Psoas muscle (tissue), 8 donors: ENCODE data around the gene PPP4C. TPM values are rescaled to one million over a fixed set of nuclear protein-coding genes. Genes with fewer than 3 reads are reported as not detected.

Experiments used
- ATAC-seq, 4 donors: fragments of 200-7000 bp; cut with Tn5 transposase; one replicate each; pipeline ENCODE4 v1.9.1; 2020; ENCODE audit warnings: moderate library complexity in 3 of 4, mild to moderate bottlenecking in 2 of 4
- DNase-seq, 2 donors: peaks; one replicate each; pipeline ENCODE4 v3.0.0-alpha.2; 2020
- H3K27ac ChIP-seq: fragments of 200-600 bp; one replicate; pipeline ENCODE4 v1.8.0; 2022
- H3K27me3 ChIP-seq, 3 donors: fragments of 200-600 bp in 1 of 3; one replicate each; pipeline versions ENCODE4 v1.6.1 to v1.8.0; 2013 to 2022; ENCODE audit warnings: low read length in 2 of 3, mild to moderate bottlenecking in 2 of 3, moderate library complexity in 1 of 3; ENCODE audit not compliant: insufficient read depth in 3 of 3
- H3K36me3 ChIP-seq, 2 donors: fragments of 200-600 bp in 1 of 2; one replicate each; pipeline versions ENCODE4 v1.6.1 to v1.8.0; 2013 to 2022; ENCODE audit warnings: low read depth in 1 of 2, mild to moderate bottlenecking in 1 of 2, moderate library complexity in 1 of 2; ENCODE audit not compliant: insufficient read depth in 1 of 2
- H3K4me1 ChIP-seq: fragments of 200-600 bp; one replicate; pipeline ENCODE4 v1.8.0; 2022
- H3K4me3 ChIP-seq: fragments of 200-600 bp; one replicate; pipeline ENCODE4 v1.8.0; 2022; ENCODE audit warnings: mild to moderate bottlenecking
- H3K9me3 ChIP-seq: fragments of 200-600 bp; one replicate; pipeline ENCODE4 v1.8.0; 2022
- CTCF ChIP-seq: fragments of 200-600 bp; IDR thresholded peaks from one replicate; pipeline ENCODE4 v1.8.0; 2022; ENCODE audit warnings: antibody characterized with exemption
- WGBS, 3 donors: extraction: QIAGEN DNeasy Blood & Tissue Kit; methylation state at CpG; one replicate each; pipeline versions ENCODE4 v1.1.6 to v1.1.7; 2013; 5-methylcytosine and 5-hydroxymethylcytosine counted together
- intact Hi-C, 2 donors: fragments of 100-400 bp; cut with DNase I; formaldehyde crosslinking; loops; one replicate each; pipeline versions ENCODE4 v1.11.0 to v1.14.2; 2022
- polyA plus RNA-seq, 3 donors: library from polyadenylated mRNA; stranded (reverse); fragments of 200-250 nt; gene quantifications; one replicate each; pipeline ENCODE4 v1.2.3, GENCODE V29; 2013
- total RNA-seq, 4 donors: library from RNA; stranded (reverse); fragmentation: NEBNext Ultra II Directional in 2 of 4; extraction: Animal tissue kit (Norgen Biotek cat#: 25700) in 2 of 4; gene quantifications; one replicate each; pipeline versions ENCODE4 v1.2.1 to v1.2.4, GENCODE V29; 2021 to 2023
- donor health status: healthy with polysubstance abuse.
- donor health status: DM: no; HTN: no; CAD: no; lungs with moderate emphysema.
- donor health status: Bipolar disorder and iron deficiency.
- donor health status: healthy.
- donor health status: DM: yes; HTN: yes; CAD: no.
- donor health status: DM: no; HTN: no; CAD: no.
- donor health status: DM: no; HTN: no; CAD: no.
- donor health status: DM: yes; HTN: yes; CAD: no.

Gene PPP4C
- total and polyA plus RNA-seq, 7 donors = 38.1 to 172 (median 64.5) TPM

DNA sequence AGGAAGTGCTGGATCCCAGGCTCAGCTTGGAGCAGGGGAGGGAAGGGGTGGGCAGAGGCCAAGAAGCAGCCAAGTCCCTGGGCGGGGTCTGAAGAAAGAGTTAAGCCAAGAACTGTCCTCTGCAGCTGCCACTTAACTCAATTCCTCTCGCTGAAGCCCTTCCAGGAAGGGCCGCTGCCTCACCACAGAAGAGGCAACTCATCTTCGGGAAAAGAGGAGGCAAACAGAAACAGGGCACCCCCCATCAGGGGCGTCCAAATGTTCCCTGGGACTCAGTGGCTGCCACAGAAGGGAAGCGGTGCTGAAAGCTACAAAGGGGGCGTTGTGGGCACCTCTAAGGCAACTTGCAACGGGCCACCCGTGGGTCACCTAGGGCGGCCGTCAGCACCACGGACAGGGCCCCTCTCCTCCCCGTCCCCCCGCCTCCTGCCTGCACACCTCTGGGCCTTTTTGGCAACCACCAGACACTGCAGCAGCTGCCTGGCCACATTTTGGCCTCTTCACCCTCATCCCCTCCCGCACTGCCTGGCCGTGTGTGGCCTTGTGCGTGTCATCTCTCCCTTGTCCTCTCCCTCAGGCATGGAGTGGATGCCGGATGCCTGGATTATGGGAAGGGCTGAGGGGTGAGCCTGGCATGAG lies 47.2 kb upstream of the PPP4C start:
- ATAC-seq = peak; percentile 32 to 74 (median 70)
- no peak for TF ChIP-seq CTCF
- no peaks in the 10 kb centered on the region for H3K36me3 ChIP-seq
- intact Hi-C loops = loop anchor here in 1 of 2 donors (10.0 kb wide), 1 partner anchor 334 kb away; no protein-coding TSS in a partner anchor
- H3K9me3 ChIP-seq = no peaks in the 10 kb centered on the region
- no peak for DNase-seq
- no peak overlapping the region for H3K27ac ChIP-seq
- 6 to 10% (median 7%) methylated on average over 15 to 18 of the region's 18 CpGs for WGBS, 3 donors
- peaks cover 0 to 60% (median 15%) of the 10 kb centered on the region in 3 donors for H3K27me3 ChIP-seq
- peaks cover 2% of the 10 kb centered on the region for H3K4me1 ChIP-seq
- no peak overlapping the region for H3K4me3 ChIP-seq

DNA sequence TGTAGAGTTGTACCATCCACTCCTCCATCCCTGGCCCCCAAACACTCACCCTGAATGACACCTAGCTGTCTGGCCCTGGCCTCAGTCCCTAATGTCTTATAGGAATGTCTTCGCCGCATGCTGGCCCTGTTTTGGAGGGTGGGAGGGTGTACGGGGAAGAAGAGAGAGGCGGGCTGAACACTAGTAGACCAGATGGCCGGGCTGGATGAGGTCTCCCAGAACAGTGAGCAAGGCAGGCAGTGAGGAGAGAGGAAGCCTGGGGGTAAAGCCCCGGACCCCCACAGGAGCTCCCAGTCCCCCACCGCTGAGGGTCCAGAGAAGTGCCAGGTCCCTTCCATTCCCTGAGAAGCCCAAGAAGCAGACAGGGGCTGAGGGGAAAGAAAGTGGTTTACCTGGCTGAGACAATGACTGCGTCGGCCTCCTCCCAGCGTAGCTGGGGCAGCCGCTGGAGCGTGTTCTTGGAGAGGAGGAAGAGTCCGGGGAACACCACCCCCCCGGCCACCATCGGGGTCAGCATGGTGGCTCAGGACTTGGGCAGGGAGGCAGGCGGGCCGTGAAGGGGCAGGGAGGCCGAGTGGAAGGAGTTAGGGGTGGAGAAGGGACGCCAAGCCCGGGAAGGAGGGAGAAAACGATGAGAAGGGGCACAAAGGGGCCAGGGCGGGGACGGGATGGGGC lies 45.6 kb upstream of the PPP4C start:
- H3K27me3 ChIP-seq = peaks cover 0 to 67% (median 15%) of the 10 kb centered on the region in 3 donors
- H3K27ac ChIP-seq = no peak overlapping the region
- TF ChIP-seq CTCF = no peak
- no peak for ATAC-seq
- H3K9me3 ChIP-seq = no peaks in the 10 kb centered on the region
- 25 to 27% (median 27%) methylated on average over 23 of the region's 23 CpGs for WGBS, 3 donors
- no peak overlapping the region for H3K4me3 ChIP-seq
- no peaks in the 10 kb centered on the region for H3K36me3 ChIP-seq
- H3K4me1 ChIP-seq = peaks cover 2% of the 10 kb centered on the region
- DNase-seq = no peak
- intact Hi-C loops = no loop called here

GRCh38 chr16:30030841-30031413 lies 44.9 kb upstream of the PPP4C start, which contains the start of gene TLCD3B:
Gene TLCD3B (minus strand): TSS chr16:30031271. CDS start chr16:30030527, 744 bp downstream.
- Histone ChIP-seq H3K36me3 (no peaks in the 10 kb centered on the region), H3K4me3 (peak within 1 kb of the TSS; percentile 15), H3K9me3 (no peaks in the 10 kb centered on the region), H3K4me1 (peaks cover 2% of the 10 kb centered on the region), H3K27me3 (peaks cover 0 to 67% (median 15%) of the 10 kb centered on the region in 3 donors), H3K27ac (no peak within 1 kb of the TSS)
- no peak for TF ChIP-seq CTCF
- intact Hi-C loops = no loop called here
- no peak for DNase-seq
- 2% methylated on average over 14 to 27 of the region's 27 CpGs for WGBS, 3 donors
- peak in 1 of 4 donors; percentile 21 for ATAC-seq

GRCh38 chr16:30031477-30031918 lies 44.3 kb upstream of the PPP4C start:
- Histone ChIP-seq H3K4me1 (peaks cover 2% of the 10 kb centered on the region), H3K27ac (no peak overlapping the region), H3K4me3 (no peak overlapping the region), H3K27me3 (peaks cover 0 to 70% (median 15%) of the 10 kb centered on the region in 3 donors), H3K36me3 (no peaks in the 10 kb centered on the region), H3K9me3 (no peaks in the 10 kb centered on the region)
- WGBS, 3 donors = 14 to 22% (median 19%) methylated on average over 11 of the region's 11 CpGs
- DNase-seq (no peak), ATAC-seq (no peak)
- TF ChIP-seq CTCF = no peak
- intact Hi-C loops = no loop called here
